GM10248 (cell line): ENCODE data around the gene ACOX2.

Experiments used
- CTCF ChIA-PET: fragments of 300-600 bp; sonication (Branson Sonifier 250); formaldehyde crosslinking; extraction: SDS; loops from one replicate; lab custom pipeline; 2021; ENCODE audit warnings: antibody characterized with exemption; lab: Yijun Ruan, JAX
- POLR2A ChIA-PET: fragments of 350-650 bp; sonication (Branson Sonifier 250); formaldehyde crosslinking; extraction: SDS; loops from one replicate; lab custom pipeline; 2020; ENCODE audit warnings: antibody characterized with exemption; lab: Yijun Ruan, JAX
- DNase-seq: peaks from one replicate; pipeline ENCODE4 v3.0.0; 2012; ENCODE audit errors: extremely low spot score
- TF ChIP-seq, protein P1 (sequence below): IDR thresholded peaks from 2 replicates; pipeline ENCODE4 v1.5.1; 2012; ENCODE audit warnings: mild to moderate bottlenecking, low read depth; ENCODE audit errors: extremely low read depth, missing control alignments, control extremely low read depth

The ACOX2 gene

DNA sequence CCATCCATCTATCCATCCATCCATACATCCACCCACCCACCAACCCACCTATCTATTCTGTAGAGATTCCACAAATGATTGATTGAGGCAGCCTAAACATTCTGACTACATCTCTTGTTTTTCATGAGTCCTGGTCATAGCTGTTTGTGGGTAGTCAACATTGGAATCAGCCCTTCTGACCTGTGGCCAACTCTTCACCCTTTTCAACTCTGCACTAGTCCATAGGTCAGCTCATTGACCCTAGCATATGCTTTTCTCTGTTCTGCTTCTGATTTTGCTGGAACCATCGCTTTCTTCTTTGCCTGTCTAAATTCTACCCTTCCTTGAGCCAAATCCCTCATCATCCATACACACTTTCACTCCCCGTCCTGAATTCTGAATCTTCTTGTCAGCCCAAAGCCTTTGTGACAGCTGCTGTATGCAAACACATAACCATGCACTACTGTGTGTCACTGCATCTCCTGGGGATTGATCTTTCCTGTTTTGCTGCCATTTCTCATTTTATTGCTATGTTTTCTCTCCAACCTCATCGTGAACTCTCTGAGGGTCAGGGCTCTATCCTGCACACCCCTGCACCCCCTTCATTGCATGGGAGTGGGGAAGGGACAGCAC lies 61.9 kb downstream of the ACOX2 start:
- TF ChIP-seq, protein P1, sequence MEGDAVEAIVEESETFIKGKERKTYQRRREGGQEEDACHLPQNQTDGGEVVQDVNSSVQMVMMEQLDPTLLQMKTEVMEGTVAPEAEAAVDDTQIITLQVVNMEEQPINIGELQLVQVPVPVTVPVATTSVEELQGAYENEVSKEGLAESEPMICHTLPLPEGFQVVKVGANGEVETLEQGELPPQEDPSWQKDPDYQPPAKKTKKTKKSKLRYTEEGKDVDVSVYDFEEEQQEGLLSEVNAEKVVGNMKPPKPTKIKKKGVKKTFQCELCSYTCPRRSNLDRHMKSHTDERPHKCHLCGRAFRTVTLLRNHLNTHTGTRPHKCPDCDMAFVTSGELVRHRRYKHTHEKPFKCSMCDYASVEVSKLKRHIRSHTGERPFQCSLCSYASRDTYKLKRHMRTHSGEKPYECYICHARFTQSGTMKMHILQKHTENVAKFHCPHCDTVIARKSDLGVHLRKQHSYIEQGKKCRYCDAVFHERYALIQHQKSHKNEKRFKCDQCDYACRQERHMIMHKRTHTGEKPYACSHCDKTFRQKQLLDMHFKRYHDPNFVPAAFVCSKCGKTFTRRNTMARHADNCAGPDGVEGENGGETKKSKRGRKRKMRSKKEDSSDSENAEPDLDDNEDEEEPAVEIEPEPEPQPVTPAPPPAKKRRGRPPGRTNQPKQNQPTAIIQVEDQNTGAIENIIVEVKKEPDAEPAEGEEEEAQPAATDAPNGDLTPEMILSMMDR = no peak
- POLR2A ChIA-PET = no interaction called here
- DNase-seq = no peak
- CTCF ChIA-PET = interaction anchor here (0.8 to 5.6 kb wide), 5 partner anchors 9 to 21 kb away, joined by 3 to 28 read pairs (median 5); partner anchors contain the start of gene KCTD6

DNA sequence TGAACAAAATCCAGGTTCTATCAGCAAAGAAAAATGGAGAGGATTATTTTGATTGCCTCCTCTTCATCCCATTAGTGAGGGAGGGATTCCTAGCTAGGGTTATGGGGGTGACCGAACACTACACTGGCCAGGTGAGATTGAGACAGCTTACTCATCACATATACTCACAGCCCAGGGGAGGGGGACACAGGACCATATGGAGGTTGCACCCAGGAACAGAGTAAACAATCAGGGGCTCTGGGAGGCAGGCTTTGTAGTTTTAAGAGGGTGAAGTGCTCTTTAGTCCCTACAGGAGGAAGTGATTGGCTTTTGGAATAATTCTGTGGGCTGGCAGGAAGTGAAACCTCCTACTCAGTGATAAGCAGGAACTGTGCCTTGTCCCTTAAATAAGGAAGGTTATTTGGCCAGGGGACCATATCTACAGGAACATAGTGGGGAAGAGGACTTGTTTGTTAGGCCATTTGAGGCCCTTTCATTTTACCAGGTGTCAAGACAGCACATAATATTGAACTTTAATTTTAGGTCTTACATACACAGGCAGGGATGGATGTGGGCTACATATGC lies 62.6 kb downstream of the ACOX2 start:
- CTCF ChIA-PET = interaction anchor here (0.8 to 5.6 kb wide), 7 partner anchors 10 to 168 kb away, joined by 3 to 28 read pairs (median 7); partner anchors contain the start of genes HTD2, KCTD6 and RPP14
- POLR2A ChIA-PET = no interaction called here
- TF ChIP-seq, protein P1 = no peak
- no peak for DNase-seq

DNA sequence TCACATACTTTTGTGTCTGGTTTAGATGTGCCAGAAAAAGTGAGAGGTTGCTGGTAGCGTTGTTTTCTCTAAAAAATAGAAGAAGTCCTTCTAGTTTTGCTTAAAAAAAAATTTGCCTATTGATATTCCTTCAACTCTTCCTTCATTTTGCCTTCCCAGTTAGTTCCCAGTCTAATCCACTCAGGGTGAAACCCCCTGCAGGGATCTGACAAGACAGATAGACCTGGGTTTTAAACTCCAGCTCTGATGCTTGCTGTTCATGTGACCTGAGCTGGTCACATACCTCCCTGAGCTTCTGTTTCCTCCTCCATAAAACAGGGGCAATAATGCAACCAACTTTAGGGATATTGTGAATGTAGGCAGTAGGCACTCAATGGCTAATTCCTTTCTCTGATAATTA lies 63.7 kb downstream of the ACOX2 start:
- CTCF ChIA-PET = interaction anchor here (1.1 to 5.6 kb wide), 7 partner anchors 10 to 167 kb away, joined by 3 to 28 read pairs (median 7); partner anchors contain the start of genes HTD2, KCTD6 and RPP14
- POLR2A ChIA-PET = no interaction called here
- no peak for DNase-seq
- TF ChIP-seq, protein P1 = no peak

DNA sequence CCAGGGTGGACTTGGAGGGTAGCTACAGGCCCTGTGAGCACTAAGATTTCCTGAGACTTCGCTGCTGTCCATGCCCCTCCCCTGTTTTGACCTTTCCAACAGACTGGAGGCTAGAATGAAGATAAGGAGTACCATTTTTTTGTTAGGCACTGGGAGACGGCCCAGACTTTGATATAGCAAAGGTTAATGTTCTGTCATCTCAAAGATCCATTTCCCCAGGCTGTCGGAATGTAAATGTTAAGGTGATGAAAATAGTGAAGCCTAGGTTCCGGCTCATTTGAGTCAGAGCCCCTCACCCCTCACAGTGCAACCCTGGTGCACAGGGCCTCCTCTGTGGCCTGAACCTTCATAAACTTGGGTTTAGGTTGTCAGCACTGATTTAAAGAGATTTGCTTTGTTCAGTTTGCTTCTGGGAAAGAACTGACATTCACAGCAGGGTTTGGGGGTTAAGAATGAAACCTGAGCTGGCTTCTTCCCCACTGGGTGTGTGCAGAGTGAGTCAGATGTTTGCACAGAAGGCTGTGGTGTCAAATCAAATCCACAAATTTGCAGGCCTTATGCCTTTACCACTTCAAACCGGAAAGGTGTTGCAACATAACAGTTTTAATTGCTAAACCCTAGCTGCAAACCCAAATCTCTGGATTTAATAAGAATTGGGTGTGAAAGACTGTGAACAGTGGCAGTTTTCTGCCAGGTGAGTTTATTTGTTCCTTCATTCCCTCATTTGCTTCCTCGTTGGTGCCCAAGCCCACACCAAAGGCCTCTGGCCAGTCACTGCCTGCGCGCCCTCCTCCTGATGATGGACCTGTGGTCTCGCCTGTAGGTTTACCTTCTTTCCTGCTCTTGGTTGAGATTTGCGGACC lies 65.7 kb downstream of the ACOX2 start:
- TF ChIP-seq, protein P1 = no peak

DNA sequence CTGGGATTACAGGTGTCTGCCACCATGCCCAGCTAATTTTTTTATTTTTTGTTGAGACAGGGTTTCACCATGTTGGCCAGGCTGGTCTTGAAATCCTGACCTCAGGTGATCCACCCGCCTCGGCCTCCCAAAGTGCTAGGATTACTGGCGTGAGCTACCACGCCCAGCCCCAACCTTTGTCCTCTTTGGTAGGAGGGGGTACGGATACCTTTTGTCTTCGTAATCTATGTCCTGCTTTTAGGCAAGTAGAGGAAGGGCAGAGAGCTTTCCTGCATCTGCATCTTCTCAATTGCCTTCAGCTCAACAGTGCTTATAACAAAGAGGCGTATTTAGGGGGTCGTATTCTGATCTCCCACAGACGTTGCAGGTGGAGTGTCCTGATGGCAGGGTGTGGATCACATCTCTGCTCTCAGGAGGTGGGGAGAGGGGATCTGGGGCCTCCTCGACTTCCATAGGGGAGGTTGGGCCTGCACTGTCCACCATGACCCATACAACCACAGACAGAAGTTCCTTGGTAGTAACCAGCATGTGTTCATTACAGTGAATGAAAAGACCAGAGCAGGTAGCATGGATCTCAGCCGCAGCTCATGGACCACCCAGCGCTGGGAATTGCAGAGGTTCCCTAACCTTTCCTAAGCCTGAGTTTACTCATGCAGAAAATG lies 66.5 kb downstream of the ACOX2 start:
- TF ChIP-seq, protein P1 = no peak
- POLR2A ChIA-PET = no interaction called here
- CTCF ChIA-PET = interaction anchor here (0.8 to 5.6 kb wide), 6 partner anchors 13 to 65 kb away, joined by 3 to 28 read pairs (median 3); partner anchors contain the start of gene KCTD6
- no peak for DNase-seq

More for the DNA sequence above, 65.7 kb downstream of the ACOX2 start:
- POLR2A ChIA-PET = no interaction called here
- CTCF ChIA-PET = interaction anchor here (0.7 to 5.6 kb wide), 5 partner anchors 8 to 162 kb away, joined by 3 to 28 read pairs (median 3); partner anchors contain the start of gene KCTD6
- DNase-seq = peak; percentile 44

DNA sequence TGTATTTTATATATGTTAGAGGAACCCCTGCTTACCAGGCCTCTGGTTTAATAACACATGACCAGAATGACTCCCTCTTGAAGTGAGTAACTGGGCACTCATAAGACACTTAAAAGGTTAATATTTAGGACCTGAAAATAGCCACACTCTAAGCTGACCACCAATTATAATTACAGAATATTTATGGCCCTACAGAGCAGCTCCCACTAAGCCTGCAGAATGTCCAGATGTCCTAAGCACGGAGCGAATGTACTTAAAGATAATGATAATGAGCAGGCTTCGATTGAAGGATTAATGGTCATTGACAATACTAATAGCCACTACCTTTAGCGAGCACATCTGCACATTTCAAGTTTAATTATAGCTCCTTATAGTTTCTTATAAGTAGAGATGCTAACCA lies 67.9 kb downstream of the ACOX2 start:
- TF ChIP-seq, protein P1 = no peak
- POLR2A ChIA-PET = interaction anchor here (0.7 kb wide), 1 partner anchor 873 kb away, joined by 3 read pairs; no protein-coding TSS in a partner anchor
- no peak for DNase-seq
- CTCF ChIA-PET = interaction anchor here (1.1 to 2.1 kb wide), 2 partner anchors 12 to 163 kb away, joined by 4 to 13 read pairs; partner anchors contain the start of genes HTD2 and RPP14
